Suppressor macrophage treated with lipopolysaccharide for 4 hours (primary cell): ENCODE results near the gene RUNX2.

Source experiments
- DNase-seq: peaks from one replicate; pipeline ENCODE4 v3.0.0-alpha.2; 2020

The RUNX2 gene

GRCh38 chr6:45415788-45416518 is 87.8 kb downstream of the RUNX2 start:
- no peak for DNase-seq

DNA sequence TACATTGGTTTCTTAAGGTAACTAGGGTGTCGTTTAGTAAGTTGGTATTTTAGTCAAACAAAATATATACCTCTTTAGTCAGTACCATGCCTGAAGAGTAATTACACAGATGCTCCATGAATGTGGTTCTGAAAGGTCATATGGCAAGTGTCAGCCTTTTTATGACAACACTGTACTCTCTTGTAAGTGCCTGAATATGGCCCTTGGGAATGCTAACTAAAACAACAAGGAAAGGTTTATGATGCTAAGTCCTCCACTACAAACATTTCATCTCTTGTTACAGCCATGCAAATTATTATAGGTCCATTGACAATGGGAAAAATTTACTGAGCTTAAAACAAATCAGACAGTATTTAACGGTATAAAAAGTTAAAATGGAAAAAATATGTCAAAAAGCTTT is 88.6 kb downstream of the RUNX2 start:
- no peak for DNase-seq

GRCh38 chr6:45417436-45417835 is 89.3 kb downstream of the RUNX2 start:
- DNase-seq, result peak; percentile 14

- DNase-seq, result peak; percentile 72
These were observed 91.5 kb downstream of the RUNX2 start for GRCh38 chr6:45419571-45420082.

- peak; percentile 47 for DNase-seq
These were observed 92.2 kb downstream of the RUNX2 start for GRCh38 chr6:45420083-45420908.

GRCh38 chr6:45420909-45421708 is 93.0 kb downstream of the RUNX2 start:
- no peak for DNase-seq

GRCh38 chr6:45421709-45422502 is 93.8 kb downstream of the RUNX2 start:
- DNase-seq, result peak; percentile 57

GRCh38 chr6:45422503-45423110 is 94.5 kb downstream of the RUNX2 start:
- DNase-seq, result peak; percentile 43

DNA sequence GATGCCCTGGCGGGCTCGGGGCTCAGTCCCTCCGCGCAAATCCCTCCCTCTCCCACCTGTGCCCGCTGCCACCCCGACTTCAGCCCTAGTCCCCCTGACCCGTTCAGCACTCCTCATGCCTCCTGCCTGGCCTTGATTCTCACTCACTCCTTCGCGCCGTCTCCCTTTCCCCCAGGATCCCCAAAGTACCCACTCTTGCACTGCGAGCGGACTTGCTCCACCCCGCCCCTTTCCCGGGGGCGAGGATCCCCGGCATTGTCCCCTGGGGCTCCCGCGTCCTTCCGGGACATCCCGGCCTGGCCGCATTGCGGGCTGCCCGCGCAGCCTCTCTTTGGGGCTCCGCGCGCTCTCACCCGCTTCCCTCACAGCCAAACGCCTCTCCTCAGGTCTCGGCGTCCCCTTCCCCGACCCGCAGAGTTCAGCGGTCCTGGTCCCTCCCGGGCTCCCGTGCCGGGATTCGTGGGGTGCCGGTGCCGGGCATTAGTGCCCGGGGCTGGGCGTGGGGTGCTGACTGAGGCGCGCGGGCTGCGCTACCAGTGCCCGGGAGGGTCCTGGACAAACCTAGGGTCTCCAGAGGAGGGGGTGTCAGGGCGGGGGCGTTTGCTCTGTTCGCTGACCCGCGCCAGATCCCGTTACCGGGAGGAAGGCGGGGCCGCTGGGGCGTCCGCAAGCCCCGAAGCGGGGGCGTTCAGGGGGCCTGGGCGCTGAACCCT is 95.1 kb downstream of the RUNX2 start:
- DNase-seq, result peak; percentile 41

- DNase-seq, result peak; percentile 20
These were observed 95.8 kb downstream of the RUNX2 start for GRCh38 chr6:45423824-45424450.

DNA sequence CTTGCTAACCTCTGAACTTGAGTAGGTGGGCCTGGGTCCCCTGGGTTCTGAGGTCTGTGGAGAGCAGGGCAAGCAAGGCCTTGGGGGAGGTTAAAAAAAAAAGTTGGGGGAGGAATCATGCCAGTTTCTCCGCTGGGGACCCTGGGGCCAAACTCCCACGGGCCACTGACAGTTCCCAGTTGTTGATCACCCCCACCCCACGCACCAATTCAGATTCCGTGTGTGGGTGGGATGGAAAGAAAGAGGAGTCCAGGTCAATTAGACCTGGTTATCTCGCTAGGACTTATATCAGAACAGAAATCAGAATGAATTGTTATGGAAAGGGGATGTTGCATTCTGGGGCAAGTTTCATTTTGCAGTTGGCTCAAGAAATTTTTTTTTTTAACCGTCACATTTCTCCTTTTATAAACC is 96.3 kb downstream of the RUNX2 start:
- DNase-seq, result peak; percentile 57

GRCh38 chr6:45426251-45426650 is 98.1 kb downstream of the RUNX2 start:
- DNase-seq, result no peak

GRCh38 chr6:45427726-45428125 is 99.6 kb downstream of the RUNX2 start:
- DNase-seq, result peak; percentile 65

GRCh38 chr6:45428727-45429126 is 100.6 kb downstream of the RUNX2 start:
- no peak for DNase-seq

GRCh38 chr6:45430590-45431202 is 102.6 kb downstream of the RUNX2 start:
- DNase-seq, result no peak

GRCh38 chr6:45431317-45432065 is 103.4 kb downstream of the RUNX2 start:
- DNase-seq, result no peak

GRCh38 chr6:45432977-45433376 is 104.8 kb downstream of the RUNX2 start:
- no peak for DNase-seq

- no peak for DNase-seq
These were observed 105.6 kb downstream of the RUNX2 start for GRCh38 chr6:45433533-45434380.

DNA sequence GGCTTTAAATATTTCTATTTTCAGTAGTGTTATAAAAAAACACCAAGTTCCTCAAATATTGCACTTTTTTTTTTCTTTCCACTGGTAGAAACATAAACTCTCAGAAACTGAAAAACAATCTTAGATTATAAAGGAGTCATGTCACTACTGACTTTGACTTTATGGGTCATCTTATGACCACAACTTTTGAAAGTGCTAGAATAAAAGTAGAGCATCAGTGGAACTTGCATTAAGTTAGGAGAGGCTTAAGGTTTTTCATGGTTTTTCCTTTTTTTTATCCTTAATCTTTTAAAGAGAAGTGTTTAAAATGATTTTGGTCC is 106.2 kb downstream of the RUNX2 start:
- DNase-seq, result peak; percentile 50
